ENCODE results near the gene SOD1. TPM values are rescaled to one million over a fixed set of nuclear protein-coding genes. Genes with fewer than 3 reads are reported as not detected.

The SOD1 gene
- polyA plus RNA-seq, 3 donors: 98.3 to 408 (median 356) TPM

GRCh38 chr21:31711745-31712285, 52.3 kb downstream of the SOD1 start:
- WGBS, 3 donors: 95 to 100% (median 97%) methylated on average over 1 of the region's 1 CpG
- H3K27ac ChIP-seq (ENCODE audit: low read depth, low read length): no peak overlapping the region

GRCh38 chr21:31713115-31713514, 53.6 kb downstream of the SOD1 start:
- WGBS, 3 donors: 33 to 66% (median 43%) methylated on average over 3 of the region's 3 CpGs
- no peak overlapping the region for H3K27ac ChIP-seq (ENCODE audit: low read depth, low read length)

DNA sequence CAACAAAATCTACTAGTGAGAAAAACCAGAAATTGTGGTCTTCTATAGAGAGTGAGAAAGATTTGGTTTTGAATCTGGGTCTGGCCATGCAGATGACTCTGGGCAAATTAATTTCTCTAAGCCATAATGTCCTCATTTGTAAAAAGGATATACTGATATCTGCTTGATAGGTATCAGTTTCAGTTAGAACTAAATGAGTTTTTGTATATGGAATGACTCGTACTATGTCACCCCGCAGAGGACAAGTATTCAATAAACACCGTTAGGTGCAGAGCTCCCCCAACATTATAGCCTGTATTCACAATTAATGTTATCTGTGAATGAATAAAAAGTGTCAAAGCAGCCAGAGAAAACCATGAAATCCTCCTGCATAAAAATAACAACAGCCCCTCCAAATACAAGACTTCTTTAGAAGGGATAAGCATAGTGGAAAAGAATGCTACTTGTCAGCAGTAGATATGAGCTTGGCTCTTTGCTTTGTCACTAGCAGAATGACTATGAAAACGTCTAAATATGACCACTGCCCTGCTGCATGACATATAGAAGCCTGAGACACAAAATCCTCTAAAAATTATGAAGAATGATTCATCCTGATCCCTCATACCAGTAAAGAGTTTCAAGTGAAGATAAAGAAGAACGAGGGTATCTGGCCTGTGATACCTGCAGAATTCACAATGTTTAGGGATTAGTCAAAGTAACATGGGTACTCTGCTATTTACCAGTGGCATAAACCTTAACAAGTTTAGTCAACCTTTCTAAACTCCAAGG, 54.7 kb downstream of the SOD1 start:
- H3K27ac ChIP-seq (ENCODE audit: low read depth, low read length): no peak overlapping the region
- 76 to 82% (median 81%) methylated on average over 5 of the region's 5 CpGs for WGBS, 3 donors

GRCh38 chr21:31714741-31715365, 55.4 kb downstream of the SOD1 start:
- 85 to 93% (median 92%) methylated on average over 5 of the region's 5 CpGs for WGBS, 3 donors
- H3K27ac ChIP-seq (ENCODE audit: low read depth, low read length): no peak overlapping the region

- H3K27ac ChIP-seq (ENCODE audit: low read depth, low read length): no peak overlapping the region
- WGBS, 3 donors: 83 to 88% (median 83%) methylated on average over 2 of the region's 2 CpGs
Observed at GRCh38 chr21:31716106-31716505, 56.6 kb downstream of the SOD1 start.

Other genes with a start within 250 kb of the SOD1 start
- gene SCAF4, start 72.4 kb downstream of the SOD1 start, polyA plus RNA-seq: 10 to 100 TPM in 2 of 3 donors, 1 to 10 TPM in 1; 6.0 to 15.6 (median 10.9) TPM
- 1 to 10 TPM in 2 of 3 donors, under 1 TPM in 1; 0.42 to 1.3 (median 1.3) TPM for gene HUNK, start 213.3 kb downstream of the SOD1 start, polyA plus RNA-seq

Data from adipose tissue (tissue), 3 donors.